ENCODE measurements around the gene JDP2. TPM values are rescaled to one million over a fixed set of nuclear protein-coding genes. Genes with fewer than 3 reads are reported as not detected.

JDP2 gene
- total RNA-seq, 1 donor from 2014 or later, result 59.2 TPM

- Histone ChIP-seq H3K9me3 (no peaks in the 10 kb centered on the region), H3K27me3 (ENCODE audit: low read depth) (no peaks in the 10 kb centered on the region), H3K27ac (no peak overlapping the region), H3K36me3 (no peaks in the 10 kb centered on the region), H3K4me1 (no peaks in the 10 kb centered on the region), H3K4me3 (no peak overlapping the region)
- ATAC-seq, result no peak
- no peak for DNase-seq
- no peak for TF ChIP-seq CTCF (IDR thresholded peaks at IDR 0.05)
- intact Hi-C loops (cut with DNase I), result no loop called here
These were observed 71.5 kb downstream of the JDP2 start for GRCh38 chr14:75499084-75499875.

DNA sequence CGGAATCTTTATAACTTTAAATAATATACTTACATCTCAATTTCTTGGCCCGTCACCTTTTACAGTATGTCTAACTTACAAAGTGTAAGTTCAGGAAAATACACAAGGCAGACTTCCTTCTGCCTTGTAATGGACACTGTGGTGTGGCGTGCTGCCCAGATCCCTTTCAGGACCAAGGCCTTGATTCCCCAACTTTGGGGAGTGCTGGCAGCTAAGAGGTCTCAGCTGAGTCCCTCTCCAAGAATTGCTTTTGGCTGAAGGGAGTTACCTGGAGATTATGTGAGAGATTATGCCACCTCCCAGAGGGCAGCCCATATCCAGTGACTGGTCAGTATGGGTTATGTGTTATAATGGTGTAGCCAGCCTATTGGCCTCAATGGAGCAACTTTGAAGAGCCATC, 73.3 kb downstream of the JDP2 start:
- ATAC-seq (no peak), DNase-seq (no peak)
- H3K4me3 ChIP-seq, result no peak overlapping the region
- no peaks in the 10 kb centered on the region for H3K36me3 ChIP-seq
- no peaks in the 10 kb centered on the region for H3K4me1 ChIP-seq
- H3K27me3 ChIP-seq (ENCODE audit: low read depth), result no peaks in the 10 kb centered on the region
- H3K9me3 ChIP-seq, result no peaks in the 10 kb centered on the region
- TF ChIP-seq CTCF (IDR thresholded peaks at IDR 0.05), result no peak
- intact Hi-C loops (cut with DNase I), result no loop called here
- no peak overlapping the region for H3K27ac ChIP-seq

DNA sequence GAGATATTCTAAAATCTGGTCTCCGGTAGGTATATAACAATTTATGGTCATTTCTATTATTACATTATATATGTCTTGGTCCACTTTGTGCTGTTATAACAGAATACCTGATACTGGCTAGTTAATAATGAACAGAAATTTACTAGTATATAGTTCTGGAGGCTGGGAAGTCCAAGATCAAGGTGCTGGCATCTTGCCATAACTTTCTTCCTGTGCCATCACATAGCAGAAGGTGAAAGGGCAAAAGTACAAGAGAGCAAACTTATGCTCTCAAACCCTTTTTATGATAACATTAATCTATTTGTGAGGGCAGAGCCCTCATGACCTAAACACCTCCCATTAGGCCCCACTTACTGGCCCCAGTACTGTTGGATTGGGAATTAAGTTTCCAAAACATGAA, 76.6 kb downstream of the JDP2 start:
- H3K36me3 ChIP-seq, result no peaks in the 10 kb centered on the region
- H3K27ac ChIP-seq, result no peak overlapping the region

GRCh38 chr14:75506930-75507329, 79.1 kb downstream of the JDP2 start:
- DNase-seq (no peak), ATAC-seq (no peak)
- Histone ChIP-seq H3K36me3 (no peaks in the 10 kb centered on the region), H3K27ac (no peak overlapping the region), H3K27me3 (ENCODE audit: low read depth) (no peaks in the 10 kb centered on the region), H3K9me3 (peaks cover 20% of the 10 kb centered on the region), H3K4me1 (no peaks in the 10 kb centered on the region), H3K4me3 (no peak overlapping the region)
- intact Hi-C loops (cut with DNase I), result no loop called here
- TF ChIP-seq CTCF (IDR thresholded peaks at IDR 0.05), result no peak

More for the DNA sequence above, 76.6 kb downstream of the JDP2 start:
- intact Hi-C loops (cut with DNase I), result no loop called here
- Histone ChIP-seq H3K4me3 (no peak overlapping the region), H3K27me3 (ENCODE audit: low read depth) (no peaks in the 10 kb centered on the region), H3K4me1 (no peaks in the 10 kb centered on the region), H3K9me3 (peaks cover 7% of the 10 kb centered on the region)
- no peak for DNase-seq
- TF ChIP-seq CTCF (IDR thresholded peaks at IDR 0.05), result no peak
- ATAC-seq, result no peak

DNA sequence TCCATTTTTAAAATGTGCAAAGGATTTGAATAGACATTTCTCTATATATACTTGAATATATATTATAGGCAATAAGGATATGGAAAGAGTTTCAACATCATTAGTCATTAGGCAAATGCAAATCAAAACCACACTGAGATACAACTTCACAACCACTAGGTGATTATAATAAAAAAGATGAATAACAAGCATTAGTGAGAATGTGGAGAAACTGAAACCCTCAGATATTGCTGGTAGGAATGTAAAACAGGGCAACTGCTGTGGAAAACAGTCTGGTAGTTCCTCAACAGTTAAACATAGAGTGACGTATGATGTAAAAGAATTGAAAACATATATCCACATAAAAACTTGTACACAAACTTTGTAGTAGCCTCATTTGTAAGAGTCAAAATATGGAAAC, 82.7 kb downstream of the JDP2 start:
- Histone ChIP-seq H3K27me3 (ENCODE audit: low read depth) (no peaks in the 10 kb centered on the region), H3K9me3 (peaks cover 21% of the 10 kb centered on the region), H3K4me1 (peaks cover 10% of the 10 kb centered on the region), H3K36me3 (no peaks in the 10 kb centered on the region), H3K4me3 (no peak overlapping the region), H3K27ac (no peak overlapping the region)
- TF ChIP-seq CTCF (IDR thresholded peaks at IDR 0.05), result no peak
- intact Hi-C loops (cut with DNase I), result no loop called here
- ATAC-seq (no peak), DNase-seq (no peak)

Data from lower lobe of right lung (tissue), 2 donors.